Measurements from ENCODE around the gene GRIA4. TPM values are rescaled to one million over a fixed set of nuclear protein-coding genes. Genes with fewer than 3 reads are reported as not detected.

Gene GRIA4
- total and polyA plus RNA-seq, 2 donors (not counting 1 experiment from before 2014, with no cell fraction given), result 0.15 to 0.50 TPM

DNA sequence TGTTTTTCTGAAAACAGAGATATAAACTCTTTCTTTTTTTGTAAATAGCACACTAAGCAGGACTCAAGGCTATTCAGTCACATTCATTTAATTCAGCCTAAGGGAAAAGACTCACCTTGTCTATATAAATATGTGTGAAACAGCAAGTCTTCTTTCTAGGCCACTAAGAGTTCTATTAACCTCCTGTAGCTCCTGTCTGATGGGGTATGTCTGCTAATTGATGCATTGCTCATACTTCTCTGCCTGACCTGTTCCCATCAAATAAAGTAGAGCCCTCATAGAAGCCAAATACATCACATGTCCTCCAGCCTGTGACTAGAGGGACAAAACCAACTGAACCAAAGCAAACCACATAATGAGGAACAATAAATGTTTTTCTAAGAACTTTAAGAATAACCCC, 344.0 kb downstream of the GRIA4 start:
- H3K27ac ChIP-seq (ENCODE audit: insufficient read depth, low read length), result no peak overlapping the region
- H3K4me2 ChIP-seq (ENCODE audit: extremely low read depth, insufficient read depth, low read length), result no peak overlapping the region
- no peaks in the 10 kb centered on the region for H3K79me2 ChIP-seq (ENCODE audit: control insufficient read depth, insufficient read depth, low read length)
- H3K27me3 ChIP-seq (ENCODE audit: control insufficient read depth, insufficient read depth, low read length), result no peaks in the 10 kb centered on the region
- H3K4me3 ChIP-seq (replicated peaks in 1 of 4; ENCODE audit: control extremely low read depth in 1 of 4, insufficient read depth in 1 of 4, low read depth in 3 of 4, low read length in 4 of 4), result no peak overlapping the region
- no peaks in the 10 kb centered on the region for H3K36me3 ChIP-seq (ENCODE audit: control insufficient read depth, insufficient read depth, low read length)
- no peaks in the 10 kb centered on the region for H3K9me3 ChIP-seq (ENCODE audit: control insufficient read depth, insufficient read depth, low read depth, low read length)
- H3K4me1 ChIP-seq (ENCODE audit: control insufficient read depth, extremely low read depth, insufficient read depth, low read length), result no peaks in the 10 kb centered on the region
- TF ChIP-seq, protein P1, sequence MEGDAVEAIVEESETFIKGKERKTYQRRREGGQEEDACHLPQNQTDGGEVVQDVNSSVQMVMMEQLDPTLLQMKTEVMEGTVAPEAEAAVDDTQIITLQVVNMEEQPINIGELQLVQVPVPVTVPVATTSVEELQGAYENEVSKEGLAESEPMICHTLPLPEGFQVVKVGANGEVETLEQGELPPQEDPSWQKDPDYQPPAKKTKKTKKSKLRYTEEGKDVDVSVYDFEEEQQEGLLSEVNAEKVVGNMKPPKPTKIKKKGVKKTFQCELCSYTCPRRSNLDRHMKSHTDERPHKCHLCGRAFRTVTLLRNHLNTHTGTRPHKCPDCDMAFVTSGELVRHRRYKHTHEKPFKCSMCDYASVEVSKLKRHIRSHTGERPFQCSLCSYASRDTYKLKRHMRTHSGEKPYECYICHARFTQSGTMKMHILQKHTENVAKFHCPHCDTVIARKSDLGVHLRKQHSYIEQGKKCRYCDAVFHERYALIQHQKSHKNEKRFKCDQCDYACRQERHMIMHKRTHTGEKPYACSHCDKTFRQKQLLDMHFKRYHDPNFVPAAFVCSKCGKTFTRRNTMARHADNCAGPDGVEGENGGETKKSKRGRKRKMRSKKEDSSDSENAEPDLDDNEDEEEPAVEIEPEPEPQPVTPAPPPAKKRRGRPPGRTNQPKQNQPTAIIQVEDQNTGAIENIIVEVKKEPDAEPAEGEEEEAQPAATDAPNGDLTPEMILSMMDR (conservative IDR thresholded peaks at IDR 0.05 in 1 of 2, IDR thresholded peaks at IDR 0.05 in 1 of 2; ENCODE audit: low read depth in 1 of 2, low read length in 2 of 2), result no peak
- TF ChIP-seq EZH2 (IDR thresholded peaks at IDR 0.05; ENCODE audit: low read length, missing control alignments), result no peak
- H4K20me1 ChIP-seq (ENCODE audit: control insufficient read depth, extremely low read depth, insufficient read depth, low read length), result no peaks in the 10 kb centered on the region
- no peak for DNase-seq (ENCODE audit: low read depth in 2 of 2)
- no peak overlapping the region for H2AFZ ChIP-seq (ENCODE audit: low read length)
- no peak overlapping the region for H3K9ac ChIP-seq (ENCODE audit: insufficient read depth, low read length)

DNA sequence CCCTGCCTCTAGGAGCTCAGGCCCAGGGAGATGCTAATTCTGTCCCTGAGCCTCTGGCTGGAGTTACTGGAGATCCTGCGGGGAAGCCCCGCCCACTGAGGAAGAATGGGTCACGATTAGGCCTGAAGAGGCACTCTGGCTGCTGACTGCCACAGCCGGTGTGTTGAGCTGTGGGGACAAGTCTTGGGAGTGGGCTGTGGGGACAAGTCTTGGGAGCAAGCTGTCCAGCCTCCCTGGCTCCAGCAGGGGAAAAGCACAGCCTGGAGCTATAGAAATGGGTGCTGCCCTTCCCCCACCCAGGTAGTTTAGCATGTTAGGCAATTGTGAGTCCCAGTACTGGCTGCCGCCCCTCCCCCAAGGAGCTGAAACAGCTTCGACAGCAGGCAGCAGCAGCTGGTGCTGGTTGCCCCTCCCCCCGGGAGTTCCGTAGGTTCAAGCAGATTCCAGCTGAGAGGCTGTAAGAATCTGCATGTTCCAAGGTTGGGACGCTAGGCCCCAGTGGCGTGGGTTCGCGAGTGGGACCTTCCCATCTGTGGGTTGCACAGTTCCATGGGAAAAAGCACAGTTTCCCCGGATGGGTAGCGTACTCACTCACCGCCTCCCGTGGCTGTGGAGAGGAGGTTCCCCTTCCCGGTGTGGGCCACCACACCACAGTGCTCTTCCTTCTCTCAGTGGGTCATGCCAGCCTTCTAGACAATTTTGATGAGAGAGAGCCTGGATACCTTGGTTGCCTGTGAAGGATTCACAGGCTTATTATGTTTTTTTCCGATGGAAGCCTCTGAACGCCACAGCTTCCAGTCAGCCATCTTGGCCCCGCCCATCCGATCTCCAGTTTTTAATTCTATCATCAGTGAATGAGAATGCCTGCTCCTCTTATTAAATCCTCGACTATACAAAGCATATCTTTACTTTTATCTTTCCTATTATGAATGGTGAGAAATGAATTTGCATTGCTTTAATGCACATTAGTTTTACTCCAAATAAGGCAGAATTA, 350.7 kb downstream of the GRIA4 start:
- Histone ChIP-seq H3K36me3 (ENCODE audit: control insufficient read depth, insufficient read depth, low read length) (no peaks in the 10 kb centered on the region), H3K27me3 (ENCODE audit: control insufficient read depth, insufficient read depth, low read length) (no peaks in the 10 kb centered on the region)

More for the DNA sequence above, 350.7 kb downstream of the GRIA4 start:
- Histone ChIP-seq H3K79me2 (ENCODE audit: control insufficient read depth, insufficient read depth, low read length) (no peaks in the 10 kb centered on the region), H3K4me2 (ENCODE audit: extremely low read depth, insufficient read depth, low read length) (no peak overlapping the region), H3K4me1 (ENCODE audit: control insufficient read depth, extremely low read depth, insufficient read depth, low read length) (no peaks in the 10 kb centered on the region), H3K9me3 (ENCODE audit: control insufficient read depth, insufficient read depth, low read depth, low read length) (no peaks in the 10 kb centered on the region), H3K27ac (ENCODE audit: insufficient read depth, low read length) (no peak overlapping the region), H3K4me3 (replicated peaks in 1 of 4; ENCODE audit: control extremely low read depth in 1 of 4, insufficient read depth in 1 of 4, low read depth in 3 of 4, low read length in 4 of 4) (no peak overlapping the region), H4K20me1 (ENCODE audit: control insufficient read depth, extremely low read depth, insufficient read depth, low read length) (no peaks in the 10 kb centered on the region), H3K9ac (ENCODE audit: insufficient read depth, low read length) (no peak overlapping the region), H2AFZ (ENCODE audit: low read length) (no peak overlapping the region)
- TF ChIP-seq, protein P1 (conservative IDR thresholded peaks at IDR 0.05 in 1 of 2, IDR thresholded peaks at IDR 0.05 in 1 of 2; ENCODE audit: low read depth in 1 of 2, low read length in 2 of 2), result no peak
- TF ChIP-seq EZH2 (IDR thresholded peaks at IDR 0.05; ENCODE audit: low read length, missing control alignments), result no peak
- no peak for DNase-seq (ENCODE audit: low read depth in 2 of 2)

Data from fibroblast of lung (primary cell).